ENCODE measurements around the gene BTBD10.

DNA sequence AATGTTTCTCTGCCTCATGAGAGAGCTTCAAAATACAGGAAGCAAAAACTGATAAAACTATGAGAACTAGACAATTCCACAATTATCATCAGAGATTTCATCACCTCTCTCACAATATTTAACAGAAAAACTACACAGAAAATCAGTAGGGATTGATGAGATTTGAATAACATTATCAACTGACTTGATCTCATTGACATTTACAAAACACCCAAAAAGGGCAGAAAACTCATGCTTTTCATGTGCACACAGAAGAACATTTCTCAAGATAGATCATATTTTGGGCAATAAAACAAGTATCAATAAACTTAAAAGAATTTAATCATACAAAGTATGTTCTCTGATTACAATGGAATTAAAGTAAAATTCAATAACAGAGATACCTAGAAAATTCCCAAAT, 35.6 kb downstream of the BTBD10 start:
- TF ChIP-seq, protein P1, sequence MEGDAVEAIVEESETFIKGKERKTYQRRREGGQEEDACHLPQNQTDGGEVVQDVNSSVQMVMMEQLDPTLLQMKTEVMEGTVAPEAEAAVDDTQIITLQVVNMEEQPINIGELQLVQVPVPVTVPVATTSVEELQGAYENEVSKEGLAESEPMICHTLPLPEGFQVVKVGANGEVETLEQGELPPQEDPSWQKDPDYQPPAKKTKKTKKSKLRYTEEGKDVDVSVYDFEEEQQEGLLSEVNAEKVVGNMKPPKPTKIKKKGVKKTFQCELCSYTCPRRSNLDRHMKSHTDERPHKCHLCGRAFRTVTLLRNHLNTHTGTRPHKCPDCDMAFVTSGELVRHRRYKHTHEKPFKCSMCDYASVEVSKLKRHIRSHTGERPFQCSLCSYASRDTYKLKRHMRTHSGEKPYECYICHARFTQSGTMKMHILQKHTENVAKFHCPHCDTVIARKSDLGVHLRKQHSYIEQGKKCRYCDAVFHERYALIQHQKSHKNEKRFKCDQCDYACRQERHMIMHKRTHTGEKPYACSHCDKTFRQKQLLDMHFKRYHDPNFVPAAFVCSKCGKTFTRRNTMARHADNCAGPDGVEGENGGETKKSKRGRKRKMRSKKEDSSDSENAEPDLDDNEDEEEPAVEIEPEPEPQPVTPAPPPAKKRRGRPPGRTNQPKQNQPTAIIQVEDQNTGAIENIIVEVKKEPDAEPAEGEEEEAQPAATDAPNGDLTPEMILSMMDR (IDR thresholded peaks at IDR 0.05; ENCODE audit: insufficient read depth, low read length, poor library complexity, severe bottlenecking), result no peak
- no peak for TF ChIP-seq EZH2phosphoT487 (conservative IDR thresholded peaks at IDR 0.05; ENCODE audit: low read length)
